ENCODE data around the gene DONSON.

DONSON gene

GRCh38 chr21:33541105-33541711 lies 47.3 kb downstream of the DONSON start:
- DNase-seq, result no peak

- no peak for DNase-seq
Observed at GRCh38 chr21:33540711-33541104, 47.8 kb downstream of the DONSON start.

GRCh38 chr21:33539616-33540015 lies 48.9 kb downstream of the DONSON start:
- no peak for DNase-seq

- DNase-seq, result no peak
Observed at GRCh38 chr21:33537212-33537611, 51.3 kb downstream of the DONSON start.

GRCh38 chr21:33531007-33531406 lies 57.5 kb downstream of the DONSON start:
- DNase-seq, result no peak

All from stimulated activated CD4-positive, alpha-beta T cell treated with anti-CD3 and anti-CD28 coated beads, Interleukin-4, amount 100 ng/mL, for 1 hour (primary cell).